ENCODE measurements around the gene CD3E. TPM values are rescaled to one million over a fixed set of nuclear protein-coding genes. Genes with fewer than 3 reads are reported as not detected.

CD3E gene
- total and polyA plus RNA-seq, 2 of the 8 experiments (the other 6 are each of a cell fraction or from before 2014, with no cell fraction given) = not detected

- H3K27me3 ChIP-seq (replicated peaks in 1 of 4; ENCODE audit: control insufficient read depth in 3 of 4, extremely low read depth in 1 of 4, insufficient read depth in 3 of 4, low read length in 3 of 4) = no peaks in the 10 kb centered on the region; a peak in 1 of 7 replicates
- WGBS, 2 experiments (ENCODE audit: extremely low coverage in 1 of 2, insufficient coverage in 1 of 2, insufficient read length in 1 of 2, insufficient replicate concordance in 2 of 2, low coverage in 1 of 2, low lambda C conversion rate in 2 of 2, missing lambda C conversion rate in 1 of 2) = 58% methylated on average over 9 of the region's 9 CpGs; no CpG with 5 or more reads in 1 of the 2 experiments
- H3K9ac ChIP-seq (replicated peaks in 1 of 4; ENCODE audit: extremely low read depth in 1 of 4, low read depth in 3 of 4, low read length in 3 of 4) = no peak overlapping the region
- FAIRE-seq (peak; percentile 70), DNase-seq (ENCODE audit: low read depth in 1 of 2, low spot score in 2 of 2) (no peak)
- H3K4ac ChIP-seq (replicated peaks; ENCODE audit: insufficient read length, low read depth, low read length) = no peak overlapping the region
- H4K20me1 ChIP-seq (replicated peaks in 1 of 2; ENCODE audit: control insufficient read depth in 1 of 2, insufficient read depth in 2 of 2, low read length in 2 of 2) = no peaks in the 10 kb centered on the region
- H2BK120ac ChIP-seq (replicated peaks; ENCODE audit: low read depth, low read length) = no peak overlapping the region
- ChIA-PET CTCF (ENCODE audit: partially characterized antibody) (interaction anchor here (0.8 to 4.7 kb wide), 14 partner anchors 9 to 155 kb away, joined by 3 to 37 read pairs (median 3); partner anchors contain the start of gene MPZL2), POLR2A (ENCODE audit: partially characterized antibody) (interaction anchor here (0.7 kb wide), 1 partner anchor 49 kb away, joined by 4 read pairs; no protein-coding TSS in a partner anchor)
- no peak overlapping the region for H2BK12ac ChIP-seq (ENCODE audit: low read depth, low read length)
- H3K23me2 ChIP-seq (ENCODE audit: low read depth, low read length) = no peaks in the 10 kb centered on the region
- H3K23ac ChIP-seq (ENCODE audit: insufficient read length) = no peak overlapping the region
- H3K18ac ChIP-seq (ENCODE audit: extremely low read depth, low read length) = no peak overlapping the region
- H2AFZ ChIP-seq (ENCODE audit: low read length) = 0 out of 2 replicates have a peak overlapping the region, but pooled peaks have one; percentile 74
- H3K14ac ChIP-seq (ENCODE audit: insufficient read length) = no peak overlapping the region
- no peak overlapping the region for H2BK15ac ChIP-seq (ENCODE audit: low read length)
- H3K36me3 ChIP-seq (ENCODE audit: control insufficient read depth in 2 of 4, insufficient read depth in 4 of 4, low read length in 3 of 4) = no peaks in the 10 kb centered on the region
- no peak overlapping the region for H3K56ac ChIP-seq (replicated peaks; ENCODE audit: insufficient read length, low read depth, low read length)
- TF ChIP-seq EGR1 (IDR thresholded peaks at IDR 0.05; ENCODE audit: borderline replicate concordance, low read depth, low read length) (no peak), RAD21 (IDR thresholded peaks at IDR 0.05 in 1 of 2, conservative IDR thresholded peaks at IDR 0.05 in 1 of 2; ENCODE audit: low read depth in 2 of 2, low read length in 2 of 2) (peak; percentile 83 to 84)
- TF ChIP-seq, protein P1, sequence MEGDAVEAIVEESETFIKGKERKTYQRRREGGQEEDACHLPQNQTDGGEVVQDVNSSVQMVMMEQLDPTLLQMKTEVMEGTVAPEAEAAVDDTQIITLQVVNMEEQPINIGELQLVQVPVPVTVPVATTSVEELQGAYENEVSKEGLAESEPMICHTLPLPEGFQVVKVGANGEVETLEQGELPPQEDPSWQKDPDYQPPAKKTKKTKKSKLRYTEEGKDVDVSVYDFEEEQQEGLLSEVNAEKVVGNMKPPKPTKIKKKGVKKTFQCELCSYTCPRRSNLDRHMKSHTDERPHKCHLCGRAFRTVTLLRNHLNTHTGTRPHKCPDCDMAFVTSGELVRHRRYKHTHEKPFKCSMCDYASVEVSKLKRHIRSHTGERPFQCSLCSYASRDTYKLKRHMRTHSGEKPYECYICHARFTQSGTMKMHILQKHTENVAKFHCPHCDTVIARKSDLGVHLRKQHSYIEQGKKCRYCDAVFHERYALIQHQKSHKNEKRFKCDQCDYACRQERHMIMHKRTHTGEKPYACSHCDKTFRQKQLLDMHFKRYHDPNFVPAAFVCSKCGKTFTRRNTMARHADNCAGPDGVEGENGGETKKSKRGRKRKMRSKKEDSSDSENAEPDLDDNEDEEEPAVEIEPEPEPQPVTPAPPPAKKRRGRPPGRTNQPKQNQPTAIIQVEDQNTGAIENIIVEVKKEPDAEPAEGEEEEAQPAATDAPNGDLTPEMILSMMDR (IDR thresholded peaks at IDR 0.05; ENCODE audit: control extremely low read depth in 1 of 3, insufficient read depth in 1 of 3, low read depth in 1 of 3, low read length in 3 of 3) = peak in 2 of 3 experiments; percentile 59 to 65; a peak in 3 of 4 replicates
- no peaks in the 10 kb centered on the region for H3K9me3 ChIP-seq (ENCODE audit: insufficient read depth in 2 of 2, low read depth in 1 of 2, low read length in 1 of 2)
- no peak overlapping the region for H3K4me3 ChIP-seq (ENCODE audit: extremely low read depth in 1 of 4, insufficient read depth in 2 of 4, low read depth in 3 of 4, low read length in 4 of 4)
- H2AK5ac ChIP-seq (ENCODE audit: low read depth, low read length) = no peak overlapping the region
- no peaks in the 10 kb centered on the region for H3K79me2 ChIP-seq (ENCODE audit: control insufficient read depth in 1 of 2, insufficient read depth in 2 of 2, low read length in 2 of 2)
- no peak overlapping the region for H2BK5ac ChIP-seq (ENCODE audit: low read depth, low read length)
- H4K8ac ChIP-seq (ENCODE audit: extremely low read depth, insufficient read depth, low read length) = no peak overlapping the region
- H2BK20ac ChIP-seq (ENCODE audit: low read length) = no peak overlapping the region
- H3K4me1 ChIP-seq (replicated peaks in 1 of 4; ENCODE audit: control insufficient read depth in 3 of 4, insufficient read depth in 4 of 4, low read length in 3 of 4) = no peaks in the 10 kb centered on the region; a peak in 1 of 7 replicates
- no peak overlapping the region for H4K5ac ChIP-seq (ENCODE audit: insufficient read length, low read depth, low read length)
- no peak overlapping the region for H4K91ac ChIP-seq (replicated peaks; ENCODE audit: insufficient read length, low read length)
- H3K4me2 ChIP-seq (ENCODE audit: insufficient read depth in 1 of 2, low read depth in 2 of 2, low read length in 2 of 2) = no peak overlapping the region
- H3K27ac ChIP-seq (ENCODE audit: low read depth, low read length) = no peak overlapping the region
- no peaks in the 10 kb centered on the region for H3K79me1 ChIP-seq (ENCODE audit: low read depth, low read length)
Measured at GRCh38 chr11:118290923-118291322, 13.6 kb upstream of the CD3E start.

Data from H1 (cell line).